Subcutaneous adipose tissue (tissue), 4 donors: Measurements from ENCODE around the gene RBM43. TPM values are rescaled to one million over a fixed set of nuclear protein-coding genes. Genes with fewer than 3 reads are reported as not detected.

Source experiments
- CTCF ChIP-seq: fragments of 450-650 bp; IDR thresholded peaks from one replicate; pipeline ENCODE4 v1.5.1; 2016; ENCODE audit warnings: low read depth, mild to moderate bottlenecking, control low read depth, antibody characterized with exemption, moderate library complexity
- total RNA-seq, 4 donors: library from RNA; depleted of rRNA; stranded (reverse); fragments of >200 nt; gene quantifications; one replicate each; pipeline ENCODE4 v1.1.0, GENCODE V29; 2016

Gene RBM43
- total RNA-seq, 4 donors from 2014 or later: 6.4 to 12.2 (median 7.6) TPM

GRCh38 chr2:151292546-151292945 is 30.9 kb upstream of the RBM43 start:
- TF ChIP-seq CTCF: no peak

- TF ChIP-seq CTCF: no peak
Observed at GRCh38 chr2:151292141-151292540, 30.5 kb upstream of the RBM43 start.

DNA sequence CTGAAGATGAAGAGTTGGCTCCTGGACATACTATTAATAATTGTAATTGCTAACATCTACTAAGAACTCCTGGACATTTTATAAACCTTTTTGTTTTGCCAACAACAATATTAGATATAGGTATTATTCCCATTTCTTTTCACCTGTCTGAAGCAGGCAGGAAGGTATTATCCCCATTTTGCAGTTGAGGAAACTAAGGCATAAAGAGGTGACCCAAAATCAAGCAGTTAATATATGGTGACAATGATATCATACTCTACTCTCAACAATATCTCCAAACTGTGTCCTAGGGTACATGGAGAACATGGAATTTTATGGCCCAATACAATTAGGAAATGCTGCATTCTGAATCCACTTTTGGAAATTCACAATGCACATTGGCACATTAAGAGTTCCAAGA is 29.6 kb upstream of the RBM43 start:
- no peak for TF ChIP-seq CTCF

- no peak for TF ChIP-seq CTCF
Observed at GRCh38 chr2:151289972-151290866, 28.6 kb upstream of the RBM43 start.

- no peak for TF ChIP-seq CTCF
Observed at GRCh38 chr2:151287513-151288250, 26.0 kb upstream of the RBM43 start.

- TF ChIP-seq CTCF: no peak
Observed at GRCh38 chr2:151282401-151282800, 20.7 kb upstream of the RBM43 start.

DNA sequence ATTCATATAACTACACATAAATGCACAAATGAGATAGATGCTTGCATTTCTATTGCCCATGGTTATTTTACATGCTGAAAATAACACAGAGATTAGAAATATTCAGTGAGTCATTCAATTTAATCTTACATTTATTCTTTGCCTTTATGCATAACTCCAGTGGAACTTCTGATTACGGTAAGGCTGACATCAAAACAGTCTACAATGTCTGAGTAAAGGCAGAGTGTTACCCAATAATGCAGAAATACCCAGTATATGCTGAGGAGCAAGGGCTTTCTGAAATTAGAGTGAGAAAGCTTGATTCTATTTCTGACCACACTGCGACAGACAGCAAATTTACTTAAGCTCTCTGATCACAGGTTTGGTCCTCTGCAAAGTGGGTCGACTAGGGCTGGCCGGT is 18.6 kb upstream of the RBM43 start:
- TF ChIP-seq CTCF: no peak
